GM18499 (cell line): ENCODE results near the gene NTN4.
"Not testable (repeated sequence)": the region's sequence is repeated elsewhere in the genome, so short reads cannot be mapped to it uniquely, and the experiment has no call there.

ENCODE experiments used
- ATAC-seq: cut with Tn5 transposase; IDR thresholded peaks from one replicate; pipeline ENCODE4 v1.9.1; 2021; ENCODE audit warnings: moderate number of reproducible peaks; ENCODE audit not compliant: insufficient read depth, unreplicated experiment

The NTN4 gene

DNA sequence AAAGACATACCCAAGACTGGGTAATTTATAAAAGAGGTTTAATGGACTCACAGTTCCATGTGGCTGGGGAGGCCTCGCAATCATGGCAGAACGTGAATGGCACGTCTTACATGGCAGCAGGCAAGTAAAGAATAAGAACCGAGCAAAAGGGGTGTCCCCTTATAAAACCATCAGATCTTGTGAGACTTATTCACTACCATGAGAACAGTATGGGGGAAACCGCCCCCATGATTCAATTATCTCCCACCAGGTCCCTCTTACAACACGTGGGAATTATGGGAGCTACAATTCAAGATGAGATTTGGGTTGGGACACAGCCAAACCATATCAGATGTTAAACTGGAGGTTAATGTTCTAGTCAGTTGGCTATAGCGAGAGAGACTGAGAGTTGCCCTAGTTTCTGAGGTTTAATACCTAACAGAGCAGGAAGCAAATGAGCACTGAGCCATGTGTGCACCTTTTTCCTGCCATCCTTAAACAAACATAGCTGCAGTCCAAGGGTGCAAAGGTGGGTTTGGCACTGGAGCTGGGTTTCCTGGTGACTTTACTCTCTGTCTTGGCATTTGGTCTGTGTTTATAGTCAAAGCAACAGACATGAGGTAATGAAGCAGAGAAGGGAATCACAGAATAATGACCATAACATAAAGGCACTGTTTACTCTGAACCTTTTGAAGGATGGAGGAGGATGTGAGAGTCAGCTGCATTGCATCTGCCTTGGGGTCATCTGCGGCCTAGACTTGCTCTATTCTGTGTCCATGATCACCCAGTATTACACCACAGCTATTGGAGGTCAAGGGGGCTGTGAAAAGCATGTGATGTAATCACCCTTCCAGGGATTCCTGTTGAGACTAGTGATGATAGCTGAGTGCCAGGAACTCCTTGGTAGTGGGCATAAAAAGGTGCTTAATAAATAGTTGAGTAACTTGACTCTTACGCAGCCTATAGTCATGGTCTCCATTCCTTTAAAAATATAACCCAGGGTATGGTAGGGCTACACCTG, 155.6 kb downstream of the NTN4 start:
- no peak for ATAC-seq

DNA sequence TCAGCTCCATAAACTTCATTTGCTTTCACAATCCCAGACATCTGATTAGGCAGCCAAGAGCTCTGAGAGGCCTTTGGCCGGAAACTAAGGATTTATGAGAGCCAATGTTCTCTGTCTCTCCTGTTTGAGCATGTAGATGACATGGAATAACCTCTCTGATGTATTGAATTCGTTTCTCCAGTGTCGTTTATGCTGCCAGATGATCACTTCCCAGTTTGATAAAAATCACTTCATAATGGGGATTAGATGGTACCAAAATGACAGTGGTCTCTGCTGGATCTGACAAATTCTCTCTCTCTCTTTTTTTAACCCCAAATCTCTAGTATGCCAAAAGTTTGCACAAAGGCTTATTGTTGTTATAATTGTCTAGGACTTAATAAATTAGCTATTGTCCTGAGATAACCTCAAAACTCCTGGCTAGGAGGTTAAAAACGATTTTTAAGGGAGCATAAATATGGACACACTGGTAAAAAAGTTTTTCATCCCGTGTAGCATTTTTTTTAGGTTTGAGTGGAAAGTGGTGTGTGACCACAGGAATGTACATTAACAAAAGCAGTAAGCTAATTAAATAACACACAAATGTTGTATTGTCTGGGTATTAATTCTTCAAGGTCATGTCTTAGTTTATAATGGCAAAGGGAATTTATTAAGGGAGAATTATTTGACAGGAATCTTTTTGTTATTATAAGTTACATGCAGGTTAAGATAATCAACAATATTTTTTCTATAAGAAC, 156.7 kb downstream of the NTN4 start:
- no peak for ATAC-seq

- ATAC-seq, result no peak
Measured at GRCh38 chr12:95633049-95633731, 157.4 kb downstream of the NTN4 start.

DNA sequence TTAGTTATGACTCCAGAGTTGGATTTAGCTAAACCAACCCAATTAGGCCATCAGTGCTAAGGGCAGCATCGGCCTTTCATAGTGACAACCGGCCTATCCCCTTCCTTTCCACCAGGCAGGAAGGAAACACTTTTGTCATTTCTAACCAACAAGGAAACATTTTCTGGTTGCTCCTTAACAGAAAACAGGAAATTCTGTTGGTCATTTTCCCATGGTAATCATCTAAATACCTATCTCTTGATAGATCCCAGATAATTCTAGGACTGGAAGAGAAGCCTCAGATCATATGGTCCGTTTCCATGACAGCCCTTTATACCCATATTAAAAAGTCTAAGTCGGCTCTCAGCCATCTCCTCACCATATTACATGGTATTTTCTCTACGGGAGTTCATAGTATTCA, 160.1 kb downstream of the NTN4 start:
- ATAC-seq, result no peak

GRCh38 chr12:95629392-95629791, 161.2 kb downstream of the NTN4 start:
- no peak for ATAC-seq

DNA sequence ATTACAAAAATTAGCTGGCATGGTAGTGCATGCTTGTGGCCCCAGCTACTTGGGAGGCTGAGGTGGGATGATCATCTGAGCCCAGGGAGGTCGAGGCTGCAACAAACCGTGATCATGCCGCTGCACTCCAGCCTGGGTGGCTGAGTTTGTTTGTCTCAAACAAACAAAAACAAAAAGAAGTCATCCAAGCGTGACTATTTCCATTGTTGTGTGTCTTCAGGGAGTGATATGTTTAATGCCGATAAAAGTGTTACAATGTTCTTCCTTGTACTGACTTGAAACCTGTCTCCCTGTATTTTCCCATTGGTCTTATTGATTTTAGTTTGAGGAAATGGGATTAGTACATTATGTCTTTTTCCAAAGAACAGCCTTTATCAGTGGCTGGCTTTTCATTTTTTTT, 163.7 kb downstream of the NTN4 start:
- no peak for ATAC-seq

- ATAC-seq, result no peak
Measured at GRCh38 chr12:95625012-95625411, 165.6 kb downstream of the NTN4 start.

DNA sequence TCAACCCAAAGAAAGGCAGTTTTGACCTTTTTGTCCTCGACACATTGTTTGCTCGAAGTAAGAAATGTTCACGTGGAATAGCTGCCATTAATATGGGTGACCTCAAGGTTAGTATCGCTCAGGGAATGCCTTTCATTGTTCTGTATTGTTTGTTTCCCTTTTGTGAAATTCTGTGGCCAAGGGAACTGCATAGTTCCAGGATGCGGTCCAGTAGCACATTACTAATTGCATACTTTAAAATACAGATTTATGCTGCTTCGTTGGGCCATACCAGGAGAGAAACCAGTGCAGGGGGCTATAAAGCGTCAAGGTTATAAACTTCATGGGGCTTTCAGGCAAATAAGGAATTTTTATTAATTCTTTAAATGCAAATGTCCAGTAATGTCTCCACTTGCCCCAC, 166.0 kb downstream of the NTN4 start:
- ATAC-seq, result no peak

DNA sequence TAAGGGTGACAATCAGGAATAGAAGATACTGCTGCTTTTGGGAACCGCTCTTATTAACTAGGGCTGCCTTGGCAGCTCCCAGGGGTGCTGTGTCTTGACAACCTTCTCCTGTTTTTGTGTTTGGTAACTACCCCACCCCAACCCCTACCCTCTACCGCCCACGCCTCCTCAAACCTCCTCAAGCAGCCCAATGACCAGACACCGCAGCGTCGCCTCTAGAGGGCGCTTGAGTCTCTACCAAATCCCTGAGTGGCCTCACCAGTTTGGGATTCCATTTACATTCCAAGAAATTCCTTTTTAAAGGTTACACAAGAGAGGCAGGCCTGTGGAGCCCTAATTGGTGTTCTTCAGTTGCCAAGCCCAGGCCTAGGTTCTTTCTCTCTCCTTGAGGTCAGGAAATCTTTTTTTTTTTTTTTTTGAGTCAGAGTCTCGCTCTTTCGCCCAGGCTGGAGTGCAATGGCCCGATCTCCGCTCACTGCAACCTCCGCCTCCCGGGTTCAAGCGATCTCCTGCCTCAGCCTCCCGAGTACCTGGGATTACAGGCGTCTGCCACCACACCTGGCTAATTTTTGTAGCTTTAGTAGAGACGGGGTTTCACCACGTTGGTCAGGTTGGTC, 166.9 kb downstream of the NTN4 start:
- ATAC-seq, result no peak

DNA sequence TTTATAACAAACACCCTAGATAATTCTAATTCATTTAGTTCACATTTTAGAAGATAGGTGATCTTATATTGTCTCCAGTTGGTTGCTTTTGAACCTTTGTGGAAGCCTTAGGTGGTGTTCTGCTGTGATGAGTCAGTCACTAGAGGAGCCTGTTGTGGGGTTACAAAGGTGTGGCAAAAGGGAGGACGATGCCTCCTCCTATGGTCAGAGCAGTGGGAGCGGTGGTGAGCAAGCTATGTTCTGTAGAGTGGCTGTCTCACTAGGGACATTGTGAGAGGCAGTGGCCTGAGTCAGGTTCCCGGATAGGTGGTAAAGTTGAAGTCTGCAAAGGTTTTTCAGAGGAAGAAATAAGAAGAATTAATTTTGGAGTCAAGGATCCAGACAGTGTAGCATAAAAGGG, 167.7 kb downstream of the NTN4 start:
- ATAC-seq, result no peak

DNA sequence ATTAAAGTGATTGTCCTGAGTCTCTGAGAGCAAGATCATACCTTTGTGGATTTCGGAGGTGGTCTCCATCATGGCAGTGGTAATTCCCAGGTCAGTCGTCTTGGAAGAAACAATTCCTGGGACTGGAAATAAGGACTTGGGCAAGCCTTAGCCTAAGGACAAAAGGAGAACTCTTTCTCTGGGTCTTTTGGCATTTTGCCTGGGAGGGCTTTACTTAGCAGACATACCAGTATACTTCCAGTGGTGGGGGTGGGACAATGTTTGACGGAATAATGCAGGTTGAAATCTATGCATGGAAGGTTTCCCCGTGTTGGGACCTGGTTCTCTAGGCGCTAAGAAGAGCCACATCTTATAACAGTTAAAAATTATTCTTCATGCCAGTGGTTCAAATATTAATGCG, 168.8 kb downstream of the NTN4 start:
- ATAC-seq, result no peak

DNA sequence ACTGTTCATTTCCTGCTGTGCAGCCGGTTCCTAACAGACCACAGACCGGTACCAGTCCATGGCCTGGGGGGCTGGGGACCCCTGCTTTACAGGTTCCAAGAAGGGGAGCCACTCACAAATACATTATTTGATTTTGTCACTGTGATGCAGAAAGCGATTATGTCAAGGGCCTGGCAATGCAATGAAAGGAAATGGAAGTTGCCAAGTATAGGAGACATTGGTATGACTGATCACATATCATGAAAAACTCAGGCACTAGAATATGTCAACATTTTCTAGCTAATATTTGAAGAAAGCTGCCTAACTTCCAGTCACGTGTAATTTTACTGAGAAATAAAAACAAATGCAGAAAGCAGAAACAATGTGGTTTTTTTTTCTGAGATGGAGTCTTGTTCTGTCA, 170.4 kb downstream of the NTN4 start:
- no peak for ATAC-seq

GRCh38 chr12:95616470-95616869, 174.1 kb downstream of the NTN4 start:
- ATAC-seq, result not testable (repeated sequence)

DNA sequence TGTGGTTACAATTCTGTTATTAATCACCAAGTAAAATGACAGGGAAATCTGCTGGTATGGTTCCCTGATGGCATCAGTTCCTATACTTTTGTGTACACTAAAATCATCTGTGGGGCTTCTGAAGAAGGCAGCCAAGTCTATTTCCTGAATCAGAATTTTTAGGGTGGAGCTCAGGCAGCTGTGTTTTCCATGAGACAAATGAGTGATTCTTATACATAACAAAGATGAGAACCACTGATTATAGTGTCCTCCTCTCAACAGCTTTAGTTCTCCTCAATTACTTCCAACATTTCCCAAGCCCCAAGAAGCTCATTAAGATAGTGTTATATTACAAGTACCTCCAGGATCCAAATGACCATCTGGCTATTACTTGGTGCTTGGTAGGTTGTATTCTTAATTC, 174.8 kb downstream of the NTN4 start:
- no peak for ATAC-seq

- ATAC-seq, result no peak
Measured at GRCh38 chr12:95614390-95614982, 176.1 kb downstream of the NTN4 start.

DNA sequence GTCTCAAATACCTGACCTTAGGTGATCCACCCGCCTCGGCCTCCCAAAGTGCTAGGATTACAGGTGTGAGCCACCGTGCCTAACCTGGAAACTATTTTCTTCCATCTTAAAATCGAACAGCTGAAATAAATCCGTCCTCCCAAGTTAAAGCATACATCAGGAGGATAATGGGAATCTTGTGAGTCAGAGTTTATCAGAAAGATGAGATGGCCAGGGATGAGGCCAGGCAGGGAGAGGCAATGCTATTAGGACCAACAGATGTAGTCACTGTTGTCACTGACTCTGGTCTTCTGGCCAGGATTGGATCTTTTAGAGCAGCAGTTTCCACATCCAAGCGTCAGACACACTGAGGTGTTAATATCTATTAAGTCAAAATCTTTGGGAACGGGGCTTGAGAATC, 177.5 kb downstream of the NTN4 start:
- no peak for ATAC-seq

DNA sequence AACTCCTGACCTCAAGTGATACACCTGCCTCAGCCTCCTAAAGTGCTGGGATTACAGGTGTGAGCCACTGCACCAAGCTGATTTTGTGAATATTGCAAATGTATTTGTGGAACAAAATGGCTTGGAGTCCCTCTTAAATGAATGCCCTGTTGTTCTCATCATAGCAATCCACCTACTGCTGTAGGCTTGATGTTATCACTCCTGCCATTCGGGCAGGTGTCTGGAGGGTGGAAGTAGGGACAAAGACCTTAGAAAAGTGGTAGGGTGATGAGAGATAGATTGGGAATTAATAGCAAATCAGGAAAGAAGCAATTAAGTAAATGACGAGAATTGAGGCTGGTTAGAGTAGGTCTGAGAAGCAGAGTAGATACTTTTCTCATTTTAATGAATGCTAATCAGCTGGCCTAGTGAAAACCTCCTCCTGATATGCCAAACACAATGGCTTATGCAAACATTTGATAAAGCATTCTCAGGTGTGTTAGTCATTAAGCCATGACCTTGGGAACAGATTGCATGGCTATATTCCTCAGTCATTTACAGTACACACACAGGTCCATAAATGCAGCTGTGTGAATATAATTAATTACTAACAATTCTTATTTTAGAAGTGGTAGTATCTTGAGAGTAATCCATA, 178.8 kb downstream of the NTN4 start:
- no peak for ATAC-seq

DNA sequence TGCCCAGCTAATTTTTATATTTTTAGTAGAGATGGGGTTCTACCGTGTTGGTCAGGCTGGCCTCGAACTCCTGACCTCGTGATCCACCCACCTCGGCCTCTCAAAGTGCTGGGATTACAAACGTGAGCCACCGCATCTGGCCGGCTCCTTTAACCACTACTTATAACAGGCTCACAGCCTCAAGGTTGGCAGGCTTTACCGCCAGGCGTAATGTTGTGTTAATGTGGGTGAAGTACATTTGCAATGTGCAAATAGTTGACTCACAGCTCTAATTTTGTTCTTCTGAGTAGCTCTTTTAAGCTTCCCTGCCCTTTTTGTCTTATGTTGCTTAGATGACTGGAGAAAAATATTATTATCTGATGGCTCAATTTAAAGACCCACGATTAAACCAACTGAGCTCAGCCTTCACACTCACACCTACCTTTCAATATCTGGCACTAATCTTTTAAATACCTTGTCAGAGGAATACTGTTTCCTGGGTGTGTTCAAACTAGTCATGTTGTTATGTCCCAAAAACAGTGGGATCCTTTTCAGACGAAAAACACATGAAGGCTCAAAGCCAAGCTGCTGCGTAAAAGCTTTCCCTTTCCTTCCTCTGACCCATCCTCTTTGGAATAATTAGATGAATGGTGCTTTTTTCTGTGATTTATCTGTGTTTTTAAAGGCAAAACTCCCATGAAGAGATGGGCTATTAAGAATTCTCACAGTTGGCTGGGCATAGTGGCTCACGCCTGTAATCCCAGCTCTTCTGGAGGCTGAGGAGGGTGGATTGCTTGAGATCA, 182.1 kb downstream of the NTN4 start:
- ATAC-seq, result no peak
